ENCODE data around the gene ACOT7. TPM values are rescaled to one million over a fixed set of nuclear protein-coding genes. Genes with fewer than 3 reads are reported as not detected.

The ACOT7 gene
- total RNA-seq, 1 donor from 2014 or later = 48.1 TPM

DNA sequence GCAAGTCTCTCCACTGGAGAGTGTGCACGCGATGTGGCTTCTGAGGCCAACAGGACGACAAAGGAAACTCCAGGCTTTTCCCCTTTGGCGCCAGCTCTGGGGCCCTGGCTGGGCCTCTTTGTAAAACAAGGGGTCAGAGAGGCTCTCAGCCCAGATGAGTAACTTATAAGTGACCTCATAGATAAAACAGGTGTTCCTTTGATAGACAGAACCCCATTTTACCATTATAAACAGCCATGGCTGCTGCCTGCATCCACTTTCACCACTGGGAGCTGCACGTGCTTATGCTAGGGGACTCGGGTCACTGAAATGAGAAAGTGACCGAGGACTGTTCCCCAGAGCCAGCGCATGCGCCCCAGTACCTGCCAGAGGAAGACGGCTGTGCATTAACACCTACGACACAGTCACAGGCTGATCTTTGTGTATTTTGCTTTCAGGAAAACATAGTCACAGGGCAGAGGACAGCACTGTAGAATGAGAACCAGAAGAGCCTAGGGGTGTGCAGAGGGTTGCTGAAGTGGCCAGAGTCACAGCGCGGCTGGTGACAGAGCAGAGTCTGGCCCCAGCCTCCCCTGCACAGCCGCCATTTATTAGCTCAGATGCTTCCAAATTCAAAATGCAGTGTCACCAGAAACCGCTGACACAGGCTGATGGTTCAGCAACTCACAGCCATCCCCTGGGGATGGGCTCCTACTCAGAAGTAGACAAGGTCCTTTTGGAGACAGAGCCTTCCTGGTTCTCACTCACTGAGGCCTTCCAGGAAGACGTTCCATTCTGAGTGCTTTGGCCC is 175.0 kb downstream of the ACOT7 start:
- H3K4me3 Mint-ChIP-seq (ENCODE audit: unreplicated experiment) = no peak overlapping the region
- peaks cover 13% of the 10 kb centered on the region for H3K36me3 Mint-ChIP-seq (ENCODE audit: low read depth)
- H3K9me3 Mint-ChIP-seq (ENCODE audit: low read depth) = no peaks in the 10 kb centered on the region
- DNase-seq (ENCODE audit: low spot score) = no peak
- no peaks in the 10 kb centered on the region for H3K27me3 Mint-ChIP-seq (ENCODE audit: low read depth)
- TF ChIP-seq, protein P1, sequence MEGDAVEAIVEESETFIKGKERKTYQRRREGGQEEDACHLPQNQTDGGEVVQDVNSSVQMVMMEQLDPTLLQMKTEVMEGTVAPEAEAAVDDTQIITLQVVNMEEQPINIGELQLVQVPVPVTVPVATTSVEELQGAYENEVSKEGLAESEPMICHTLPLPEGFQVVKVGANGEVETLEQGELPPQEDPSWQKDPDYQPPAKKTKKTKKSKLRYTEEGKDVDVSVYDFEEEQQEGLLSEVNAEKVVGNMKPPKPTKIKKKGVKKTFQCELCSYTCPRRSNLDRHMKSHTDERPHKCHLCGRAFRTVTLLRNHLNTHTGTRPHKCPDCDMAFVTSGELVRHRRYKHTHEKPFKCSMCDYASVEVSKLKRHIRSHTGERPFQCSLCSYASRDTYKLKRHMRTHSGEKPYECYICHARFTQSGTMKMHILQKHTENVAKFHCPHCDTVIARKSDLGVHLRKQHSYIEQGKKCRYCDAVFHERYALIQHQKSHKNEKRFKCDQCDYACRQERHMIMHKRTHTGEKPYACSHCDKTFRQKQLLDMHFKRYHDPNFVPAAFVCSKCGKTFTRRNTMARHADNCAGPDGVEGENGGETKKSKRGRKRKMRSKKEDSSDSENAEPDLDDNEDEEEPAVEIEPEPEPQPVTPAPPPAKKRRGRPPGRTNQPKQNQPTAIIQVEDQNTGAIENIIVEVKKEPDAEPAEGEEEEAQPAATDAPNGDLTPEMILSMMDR (IDR thresholded peaks at IDR 0.05) = no peak
- H3K27ac Mint-ChIP-seq (ENCODE audit: unreplicated experiment) = no peak overlapping the region
- H3K4me1 Mint-ChIP-seq (ENCODE audit: low read depth) = peaks cover 8% of the 10 kb centered on the region

Small RNA genes within 50 kb of the gene (microRNA-seq; reads per million reads assigned to microRNA genes)
- gene MIR4252 (ENCODE audit: borderline number of aligned reads) = not detected

Other genes with a start within 250 kb of the ACOT7 start
- 0.23 to 1.0 TPM (median 0.42 TPM) in 3 replicates for gene CHD5, start 213.4 kb downstream of the ACOT7 start, total RNA-seq
- gene RPL22, start 194.2 kb downstream of the ACOT7 start, total RNA-seq = 208 to 243 TPM (median 220 TPM) in 3 replicates
- gene RNF207, start 187.6 kb downstream of the ACOT7 start, total RNA-seq = 15.6 to 19.9 TPM (median 17.9 TPM) in 3 replicates
- gene ICMT, start 157.8 kb downstream of the ACOT7 start, total RNA-seq = 72.7 to 94.2 TPM (median 73.1 TPM) in 3 replicates
- not detected in 3 replicates for gene HES3, start 149.6 kb downstream of the ACOT7 start, total RNA-seq
- gene GPR153, start 132.7 kb downstream of the ACOT7 start, total RNA-seq = 4.2 to 5.8 TPM (median 4.4 TPM) in 3 replicates
- 0.15 to 0.36 TPM in 2 of 3 replicates, not detected in the other for gene HES2, start 26.2 kb upstream of the ACOT7 start, total RNA-seq
- 0.57 to 2.5 TPM (median 2.1 TPM) in 3 replicates for gene ESPN, start 31.0 kb upstream of the ACOT7 start, total RNA-seq
- gene TNFRSF25, start 72.4 kb upstream of the ACOT7 start, total RNA-seq = 20.1 to 32.4 TPM (median 21.4 TPM) in 3 replicates
- gene PLEKHG5, start 97.9 kb upstream of the ACOT7 start, total RNA-seq = 32.4 to 50.5 TPM (median 33.6 TPM) in 3 replicates
- gene NOL9, start 160.7 kb upstream of the ACOT7 start, total RNA-seq = 24.0 to 32.3 TPM (median 27.0 TPM) in 3 replicates
- not detected in 3 replicates for gene TAS1R1, start 161.5 kb upstream of the ACOT7 start, total RNA-seq
- 19.9 to 27.4 TPM (median 23.7 TPM) in 3 replicates for gene ZBTB48, start 186.2 kb upstream of the ACOT7 start, total RNA-seq
- gene KLHL21, start 209.1 kb upstream of the ACOT7 start, total RNA-seq = 34.3 to 39.6 TPM (median 38.3 TPM) in 3 replicates
- 22.2 to 25.6 TPM (median 23.9 TPM) in 3 replicates for gene PHF13, start 220.0 kb upstream of the ACOT7 start, total RNA-seq
- gene THAP3, start 231.1 kb upstream of the ACOT7 start, total RNA-seq = 12.9 to 18.2 TPM (median 14.7 TPM) in 3 replicates